Fibroblast of lung (primary cell): Measurements from ENCODE around the gene HACD2.
"Not testable (repeated sequence)": the region's sequence is repeated elsewhere in the genome, so short reads cannot be mapped to it uniquely, and the experiment has no call there.

Source experiments
- CTCF ChIP-seq, 2 donors: IDR thresholded peaks in 1 of 2; conservative IDR thresholded peaks in 1 of 2; 1 replicate in 1 of 2; 2 replicates in 1 of 2; pipeline ENCODE4 v1.5.1; 2011 to 2012; ENCODE audit warnings: low read length in 2 of 2, control low read depth in 1 of 2, inconsistent platforms in 1 of 2, low read depth in 1 of 2, mild to moderate bottlenecking in 1 of 2
- EZH2 ChIP-seq: IDR thresholded peaks from 2 replicates; pipeline ENCODE4 v1.5.1; 2012; ENCODE audit warnings: low read length, control low read depth, mild to moderate bottlenecking; ENCODE audit errors: missing control alignments

DNA sequence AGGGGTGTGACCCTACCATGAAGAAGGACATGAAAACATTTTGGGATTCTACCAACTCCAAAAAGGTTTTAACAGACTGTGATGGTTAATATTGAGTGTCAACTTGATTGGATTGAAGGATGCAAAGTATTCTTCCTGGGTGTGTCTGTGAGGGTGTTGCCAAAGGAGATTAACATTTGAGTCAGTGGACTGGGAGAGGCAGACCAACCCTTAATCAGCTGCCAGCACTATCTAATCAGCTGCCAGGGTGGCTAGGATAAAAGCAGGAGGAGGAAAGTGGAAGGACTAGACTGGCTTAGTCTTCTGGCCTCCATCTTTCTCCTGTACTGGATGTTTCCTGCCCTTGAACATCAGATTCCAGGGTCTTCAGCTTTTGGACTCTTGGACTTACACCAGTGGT lies 16.0 kb upstream of the HACD2 start:
- not testable (repeated sequence) for TF ChIP-seq CTCF (conservative IDR thresholded peaks at IDR 0.05 in 1 of 2, IDR thresholded peaks at IDR 0.05 in 1 of 2; ENCODE audit: low read depth in 1 of 2, low read length in 2 of 2); EZH2
